Medulla oblongata (tissue), 1 donor: ENCODE results near the gene AADACL2.
"Not testable (repeated sequence)": the region's sequence is repeated elsewhere in the genome, so short reads cannot be mapped to it uniquely, and the experiment has no call there.

Source experiments
- DNase-seq: peaks from one replicate; pipeline ENCODE4 v3.0.0-alpha.2; 2015; ENCODE audit errors: extremely low spot score

AADACL2 gene, protein sequence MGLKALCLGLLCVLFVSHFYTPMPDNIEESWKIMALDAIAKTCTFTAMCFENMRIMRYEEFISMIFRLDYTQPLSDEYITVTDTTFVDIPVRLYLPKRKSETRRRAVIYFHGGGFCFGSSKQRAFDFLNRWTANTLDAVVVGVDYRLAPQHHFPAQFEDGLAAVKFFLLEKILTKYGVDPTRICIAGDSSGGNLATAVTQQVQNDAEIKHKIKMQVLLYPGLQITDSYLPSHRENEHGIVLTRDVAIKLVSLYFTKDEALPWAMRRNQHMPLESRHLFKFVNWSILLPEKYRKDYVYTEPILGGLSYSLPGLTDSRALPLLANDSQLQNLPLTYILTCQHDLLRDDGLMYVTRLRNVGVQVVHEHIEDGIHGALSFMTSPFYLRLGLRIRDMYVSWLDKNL

DNA sequence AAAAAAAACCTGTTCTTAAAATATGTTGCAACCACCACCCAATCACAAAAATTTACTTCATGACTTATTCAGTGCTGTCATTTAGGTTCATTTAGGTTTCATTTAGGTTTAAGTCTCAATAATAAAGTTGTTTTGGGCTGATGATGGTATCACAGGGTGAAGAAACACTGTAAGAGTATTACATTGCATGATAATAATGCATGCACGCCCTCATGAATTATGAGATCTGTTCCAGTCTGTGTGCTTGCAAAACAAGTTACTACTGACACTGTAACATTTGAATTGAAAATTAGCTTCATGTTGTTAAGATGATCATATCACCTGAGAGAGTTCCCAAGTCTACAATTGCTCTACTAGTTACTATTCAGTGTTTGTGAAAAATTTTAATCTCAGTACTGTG is at the start of gene AADACL2:
AADACL2 (plus strand) TSS at position 315 of the 400 bp plus-strand sequence. CDS start 109 bp downstream, outside the sequence.
- DNase-seq = no peak

DNA sequence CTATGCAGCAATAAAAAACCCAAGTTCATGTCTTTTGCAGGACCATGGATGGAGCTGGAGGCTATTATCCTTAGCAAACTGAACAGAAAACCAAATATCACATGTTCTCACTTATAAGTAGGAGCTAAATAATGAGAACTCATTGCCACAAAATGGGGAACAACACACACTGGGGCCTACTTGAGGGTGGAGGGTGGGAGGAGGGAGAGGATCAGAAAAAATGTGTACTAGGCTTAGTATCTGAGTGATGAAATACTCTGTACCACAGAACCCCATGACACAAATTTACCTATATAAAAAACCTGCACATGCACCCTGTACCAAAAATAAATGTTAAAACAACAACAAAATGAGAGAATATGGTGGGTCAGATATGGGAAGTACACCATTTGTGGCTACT is 49.6 kb upstream of the AADACL2 start:
- DNase-seq = no peak

DNA sequence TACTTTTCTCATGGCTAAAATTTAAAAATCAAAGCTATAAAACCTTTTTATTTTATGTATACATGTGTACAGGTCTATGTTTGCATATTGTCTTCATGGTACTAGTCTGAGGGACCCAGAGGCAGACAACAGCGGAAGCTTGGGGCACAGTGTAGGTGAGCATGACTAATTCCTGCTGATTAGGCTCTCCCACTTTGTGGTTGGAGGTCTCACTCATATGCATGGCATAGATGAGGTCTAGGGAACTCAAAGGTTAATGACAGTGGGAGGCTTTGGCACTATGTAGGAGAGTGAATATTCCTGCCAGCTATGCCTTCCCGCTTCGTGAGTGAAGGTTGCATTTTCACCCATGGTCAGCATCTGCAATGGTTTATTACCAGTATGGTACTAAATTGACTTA is 47.5 kb upstream of the AADACL2 start:
- no peak for DNase-seq

DNA sequence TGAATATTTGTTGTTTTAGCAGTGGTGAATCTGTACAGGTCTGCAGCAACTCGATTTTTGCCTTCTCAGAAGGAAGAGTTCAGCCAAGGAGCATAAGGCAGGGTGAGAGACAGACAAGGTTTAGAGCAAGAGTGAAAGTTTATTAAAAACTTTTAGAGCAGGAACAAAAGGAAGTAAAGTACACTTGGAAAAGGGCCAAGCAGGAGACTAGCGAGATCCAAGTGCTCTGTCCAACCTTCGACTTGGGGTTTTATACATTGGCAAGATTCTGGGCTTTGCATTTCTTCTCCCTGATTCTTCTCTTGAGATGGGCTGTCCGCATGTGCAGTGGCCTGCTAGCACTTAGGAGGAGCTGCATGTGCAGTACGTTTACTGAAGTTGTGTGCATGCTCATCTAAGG is 46.7 kb upstream of the AADACL2 start:
- no peak for DNase-seq

DNA sequence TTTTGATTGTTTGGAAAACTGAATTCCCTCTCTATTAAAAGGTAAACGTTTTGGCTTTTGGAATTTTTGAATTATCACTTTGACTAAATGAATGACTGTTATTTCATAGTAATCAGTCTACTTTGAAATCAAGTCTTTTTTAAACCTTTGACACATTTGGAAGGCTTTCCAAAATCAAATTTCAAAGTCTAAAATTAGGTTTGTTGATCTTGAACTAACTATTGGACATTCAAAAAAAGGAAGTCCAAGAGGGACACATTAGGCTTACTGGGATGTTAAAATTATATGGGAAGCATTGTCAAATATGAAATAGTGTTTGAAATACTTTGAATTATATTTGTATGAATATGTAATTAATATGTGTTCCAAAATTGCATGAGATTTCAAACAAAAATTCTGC is 45.2 kb upstream of the AADACL2 start:
- DNase-seq = no peak

DNA sequence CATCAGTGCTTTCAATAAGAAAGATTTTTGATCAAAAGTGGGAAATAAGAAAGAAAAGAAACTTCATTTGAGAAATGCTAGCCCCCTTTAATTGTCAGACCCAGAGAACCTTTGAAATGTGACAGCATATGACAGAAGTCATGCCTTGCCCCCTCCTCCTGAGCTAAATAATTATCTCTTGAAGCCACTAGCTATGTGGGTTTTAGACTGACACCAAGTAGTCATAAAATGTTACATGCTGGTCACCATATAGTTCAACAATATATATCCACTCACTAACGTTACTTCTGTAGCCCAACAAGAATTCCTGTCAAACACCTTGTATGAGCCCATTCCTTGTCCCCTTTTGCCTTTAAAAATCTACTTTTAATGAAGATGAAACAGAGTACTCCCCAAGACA is 43.1 kb upstream of the AADACL2 start:
- DNase-seq = no peak

DNA sequence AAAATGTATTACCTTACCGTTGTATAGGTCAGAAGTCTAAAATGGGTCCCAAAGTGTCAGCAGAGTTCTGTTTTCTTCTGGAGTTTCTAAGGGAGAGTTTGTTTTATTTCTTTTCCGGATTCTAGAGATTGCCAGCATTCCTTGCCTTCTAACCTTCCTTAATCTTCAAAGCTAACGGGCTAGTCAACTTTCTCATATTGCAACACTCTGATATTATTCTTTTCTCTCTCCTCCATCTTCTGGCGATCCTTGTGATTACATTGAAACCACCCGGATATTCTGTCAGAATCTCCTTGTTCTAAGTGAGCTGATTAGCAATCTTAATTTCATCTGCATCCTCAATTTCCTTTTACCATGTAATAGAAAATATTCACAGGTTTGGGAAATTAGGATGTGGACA is 36.2 kb upstream of the AADACL2 start:
- DNase-seq = no peak

DNA sequence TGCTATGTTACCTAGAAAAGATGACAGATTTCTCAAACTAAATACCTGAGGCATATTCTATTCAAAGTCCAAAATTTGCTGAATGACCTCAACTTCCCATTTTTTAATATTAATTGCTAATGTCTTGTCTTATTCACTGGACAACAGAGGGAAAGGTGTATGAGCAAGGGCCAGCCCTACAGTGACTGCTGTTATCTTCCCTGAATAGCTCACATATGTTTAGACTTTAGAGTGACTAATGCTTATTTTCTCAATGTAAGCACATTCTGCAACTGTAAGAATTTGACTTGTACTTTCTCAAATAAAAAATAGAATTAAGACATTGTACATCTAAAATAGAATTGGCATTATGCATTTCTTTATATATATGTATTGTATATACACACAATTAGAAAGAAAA is 26.5 kb upstream of the AADACL2 start:
- no peak for DNase-seq

DNA sequence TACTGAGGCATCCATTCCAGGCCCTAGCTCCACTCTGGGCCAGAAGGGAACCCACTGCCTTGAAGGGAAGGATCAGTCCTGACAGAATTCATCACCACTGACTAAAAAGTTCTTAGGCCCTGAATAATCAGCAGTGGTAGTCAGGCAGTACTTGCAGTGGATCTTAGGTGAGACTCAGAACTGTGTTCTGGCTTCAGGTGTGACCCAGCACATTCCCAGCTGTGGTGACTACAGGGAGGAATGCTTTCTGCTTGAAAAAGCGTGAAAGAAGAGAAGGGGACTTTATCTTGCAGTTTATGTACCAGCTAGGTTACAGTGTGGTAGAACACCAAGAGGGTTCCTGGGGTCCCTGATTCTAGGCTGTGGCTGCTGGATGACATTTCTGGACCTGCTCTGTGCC is 24.9 kb upstream of the AADACL2 start:
- no peak for DNase-seq

DNA sequence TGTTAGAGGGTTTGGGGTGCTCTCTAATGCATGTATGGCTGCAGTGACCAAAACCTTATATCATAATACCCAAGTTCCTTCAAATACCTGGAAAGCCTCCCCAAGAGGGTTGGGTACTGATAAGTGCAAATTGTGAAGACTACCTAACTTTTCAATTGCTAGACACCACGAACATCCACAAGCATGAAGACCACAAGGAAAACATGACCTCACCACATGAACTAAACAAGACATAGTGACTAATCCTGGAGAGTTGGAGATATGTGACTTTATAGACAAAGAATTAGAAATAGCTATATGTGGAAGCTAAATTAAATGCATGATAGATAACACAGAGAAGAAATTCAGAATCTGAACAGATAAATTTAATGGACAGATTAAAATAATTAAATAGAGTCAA is 23.9 kb upstream of the AADACL2 start:
- no peak for DNase-seq

DNA sequence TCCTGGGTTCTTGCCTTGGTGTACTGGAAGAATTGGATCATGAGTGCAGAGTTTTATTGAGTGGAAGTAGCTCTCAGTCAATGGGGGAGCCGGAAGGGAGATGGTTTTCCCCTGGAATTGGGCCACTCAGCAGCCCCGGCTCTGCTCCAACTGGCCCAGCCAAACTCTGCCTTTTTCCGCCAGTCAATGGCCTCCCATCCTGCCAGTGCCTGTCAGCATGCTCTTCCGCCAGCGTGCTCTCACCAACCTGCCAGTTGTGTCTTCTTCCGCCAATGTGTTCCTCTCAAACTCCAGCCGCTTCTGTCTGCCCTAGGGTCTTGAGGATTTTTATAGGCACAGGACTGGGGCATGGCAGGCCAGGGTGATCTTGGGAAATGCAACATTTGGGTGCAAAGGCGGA is 12.4 kb upstream of the AADACL2 start:
- DNase-seq = no peak

DNA sequence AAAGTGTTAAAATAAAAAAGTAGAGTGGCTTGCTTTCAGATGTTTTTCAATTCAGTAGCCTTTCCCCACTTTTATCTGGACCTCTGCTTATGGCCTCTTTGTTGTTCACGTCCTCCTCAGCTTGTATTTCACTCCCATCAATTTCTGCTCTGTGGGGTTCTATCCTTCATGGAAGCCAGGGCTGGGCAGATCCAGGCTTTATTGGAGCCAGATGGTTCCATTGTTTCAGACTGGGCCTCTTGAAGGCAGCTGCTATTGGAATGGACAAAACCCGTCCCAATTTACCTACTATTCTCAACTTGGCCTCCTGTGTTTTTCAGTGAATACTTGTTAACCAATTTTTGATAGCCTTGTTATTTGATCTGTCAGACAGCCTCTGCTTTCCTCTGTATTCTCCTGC is 10.9 kb upstream of the AADACL2 start:
- DNase-seq = no peak

DNA sequence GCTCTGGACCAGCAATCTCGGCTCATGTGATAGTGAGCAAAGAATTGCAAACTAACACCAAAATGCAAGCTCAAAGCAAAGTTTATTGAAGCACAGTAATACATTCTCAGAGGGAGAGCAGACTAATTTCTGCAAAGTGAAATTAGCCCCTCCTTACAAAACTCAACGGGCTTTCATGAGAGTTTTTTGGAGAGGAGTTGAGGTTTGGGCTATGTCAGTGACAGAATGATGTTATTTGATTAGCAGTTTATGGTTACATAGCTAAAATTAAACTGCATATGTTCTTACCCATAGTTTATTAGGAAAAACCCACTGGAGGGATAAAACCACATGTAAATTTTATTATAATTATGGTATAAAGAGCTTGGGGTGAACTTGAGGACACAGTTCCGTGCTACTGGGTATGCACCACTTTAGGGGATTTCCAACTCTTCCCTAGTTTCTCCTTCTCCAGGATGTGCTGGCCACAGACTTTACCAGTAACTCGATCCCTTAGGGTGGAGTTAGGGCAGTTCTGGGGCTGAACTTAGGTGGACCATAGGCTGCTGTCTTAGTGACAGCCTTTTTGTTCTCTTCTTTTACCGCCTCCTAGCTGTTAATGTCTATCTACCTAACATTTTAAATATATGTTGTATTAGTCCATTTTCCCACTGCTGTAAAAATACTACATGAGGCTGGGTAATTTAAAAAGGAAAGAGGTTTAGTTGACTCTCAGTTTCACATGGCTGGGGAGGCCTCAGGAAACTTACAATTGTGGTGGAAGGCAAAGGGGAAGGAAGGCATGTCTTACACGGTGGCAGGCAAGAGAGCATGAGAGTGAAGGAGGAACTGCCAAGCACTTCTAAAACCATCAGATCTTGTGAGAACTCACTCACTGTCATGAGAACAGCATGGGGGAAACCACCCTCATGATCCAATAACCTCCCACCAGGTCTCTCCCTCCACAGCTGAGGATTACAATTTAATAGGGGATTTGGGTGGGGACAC is 8.9 kb upstream of the AADACL2 start:
- DNase-seq = no peak

DNA sequence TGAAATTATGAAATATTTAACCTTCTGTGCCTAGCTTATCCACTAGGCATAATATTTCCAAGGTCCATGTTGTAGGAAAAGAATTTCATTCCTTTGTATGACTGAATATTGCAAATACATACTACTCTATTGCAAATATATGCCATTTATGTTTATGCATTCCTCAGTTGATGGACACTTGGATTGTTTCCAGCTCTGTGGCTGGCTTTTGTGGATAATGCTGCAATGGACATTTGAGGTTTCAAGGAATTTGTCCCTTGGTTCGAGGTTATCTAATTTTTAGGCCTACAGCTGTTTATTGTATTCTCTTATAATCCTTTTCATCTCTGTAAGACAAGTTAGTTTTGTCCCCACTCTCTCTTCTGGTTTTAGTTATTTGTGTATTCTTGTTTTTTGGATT is 7.7 kb upstream of the AADACL2 start:
- no peak for DNase-seq

DNA sequence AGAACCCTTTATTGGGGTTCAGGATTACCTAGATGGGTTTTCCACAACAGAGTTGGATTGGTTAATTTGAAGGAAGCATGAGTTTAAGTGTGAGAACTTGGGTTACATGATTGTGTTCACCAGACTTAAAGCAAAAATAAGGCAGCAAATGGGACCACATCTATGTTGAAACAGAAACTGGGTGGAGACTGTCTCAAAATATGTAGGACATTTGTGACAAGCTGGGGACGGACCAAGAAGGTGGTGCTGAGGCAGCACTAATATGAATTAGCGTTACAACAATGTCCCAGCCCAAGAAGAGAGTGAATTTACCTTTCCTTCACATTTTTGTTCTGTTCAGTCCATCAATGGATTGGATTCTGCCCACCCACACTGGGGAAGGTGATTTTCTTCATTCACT is 866 bp upstream of the AADACL2 start:
- DNase-seq = no peak

DNA sequence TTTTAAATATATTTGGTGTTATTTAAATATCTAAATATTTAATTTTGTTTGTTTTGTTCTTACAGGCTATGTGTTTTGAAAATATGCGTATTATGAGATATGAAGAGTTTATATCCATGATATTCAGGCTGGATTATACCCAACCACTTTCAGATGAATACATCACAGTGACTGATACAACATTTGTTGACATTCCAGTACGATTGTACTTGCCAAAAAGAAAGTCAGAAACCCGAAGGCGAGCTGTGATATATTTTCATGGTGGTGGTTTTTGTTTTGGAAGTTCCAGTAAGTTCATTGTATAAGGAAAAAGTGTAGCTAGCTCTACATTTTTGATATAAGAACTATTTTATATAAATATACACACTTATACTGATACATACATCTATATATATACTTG is 6.9 kb downstream of the AADACL2 start:
- no peak for DNase-seq

DNA sequence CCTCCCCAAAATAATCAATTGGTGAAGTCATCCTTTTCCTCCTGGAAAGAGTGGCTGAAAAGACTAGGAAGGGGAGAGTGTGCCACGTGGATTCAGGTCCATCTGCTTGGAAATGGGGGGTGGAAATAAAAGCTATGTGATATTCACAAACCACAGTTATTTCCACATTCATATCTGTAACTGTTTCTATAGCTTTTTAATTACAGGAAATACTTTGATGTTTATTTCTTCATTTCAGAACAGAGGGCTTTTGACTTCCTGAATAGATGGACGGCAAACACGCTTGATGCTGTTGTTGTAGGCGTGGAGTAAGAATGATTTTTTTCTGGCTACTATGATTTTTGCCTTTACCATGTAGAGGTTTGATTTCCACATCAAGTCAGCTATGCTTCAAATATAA is 10.1 kb downstream of the AADACL2 start:
- no peak for DNase-seq

DNA sequence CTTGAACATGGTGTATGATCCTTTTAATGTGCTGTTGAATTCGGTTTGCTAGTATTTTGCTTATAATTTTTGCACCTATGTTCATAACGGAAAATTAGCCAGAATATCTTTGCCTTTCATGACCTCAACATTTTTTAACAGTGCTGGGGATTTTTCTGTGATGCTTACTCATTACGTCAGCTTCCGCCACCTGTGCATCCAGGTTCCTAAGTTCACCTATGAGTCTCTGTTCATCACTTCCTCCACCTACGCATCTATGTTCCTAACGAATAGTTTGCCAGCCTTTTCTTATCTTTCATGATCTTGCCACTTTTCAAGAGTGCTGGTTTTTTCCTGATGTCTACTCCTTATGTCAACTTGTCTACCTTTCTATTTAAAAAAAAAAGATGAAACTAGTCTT is 16.5 kb downstream of the AADACL2 start:
- DNase-seq = no peak

DNA sequence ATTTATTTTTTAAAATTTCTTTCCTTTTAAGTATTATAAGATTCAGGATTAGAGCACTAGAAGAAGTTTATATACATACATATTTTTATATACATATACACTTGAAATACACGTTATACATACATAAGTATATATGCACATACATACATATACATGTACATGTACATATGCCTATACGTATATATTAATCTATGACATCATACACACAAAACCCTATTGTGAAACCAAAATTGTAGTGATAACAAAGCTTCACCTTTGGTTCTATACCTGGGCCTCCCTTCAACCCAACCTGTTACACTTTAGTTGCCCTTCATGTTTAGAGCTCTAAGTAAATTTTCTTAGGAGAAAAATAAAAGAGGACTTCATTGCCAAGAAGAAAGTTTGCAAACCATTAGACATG is 17.0 kb downstream of the AADACL2 start:
- no peak for DNase-seq

DNA sequence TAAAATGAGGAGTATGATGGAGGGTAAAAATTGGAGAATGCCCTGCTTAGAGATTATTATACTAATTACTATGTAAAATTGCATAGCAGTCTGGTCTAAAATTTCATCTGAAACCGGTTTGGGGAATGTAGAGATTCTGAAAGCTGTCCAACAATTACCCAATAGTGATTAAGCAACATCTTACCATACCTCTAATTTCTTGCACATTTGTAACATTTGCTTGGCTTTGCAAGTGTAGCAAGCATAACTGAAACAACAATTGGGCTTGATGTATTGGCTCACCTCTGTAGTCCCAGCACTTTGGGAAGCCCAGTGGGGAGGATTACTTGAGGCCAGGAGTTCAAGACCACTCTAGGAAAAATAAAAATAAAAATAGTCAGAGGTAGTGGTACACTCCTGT is 17.4 kb downstream of the AADACL2 start:
- no peak for DNase-seq

DNA sequence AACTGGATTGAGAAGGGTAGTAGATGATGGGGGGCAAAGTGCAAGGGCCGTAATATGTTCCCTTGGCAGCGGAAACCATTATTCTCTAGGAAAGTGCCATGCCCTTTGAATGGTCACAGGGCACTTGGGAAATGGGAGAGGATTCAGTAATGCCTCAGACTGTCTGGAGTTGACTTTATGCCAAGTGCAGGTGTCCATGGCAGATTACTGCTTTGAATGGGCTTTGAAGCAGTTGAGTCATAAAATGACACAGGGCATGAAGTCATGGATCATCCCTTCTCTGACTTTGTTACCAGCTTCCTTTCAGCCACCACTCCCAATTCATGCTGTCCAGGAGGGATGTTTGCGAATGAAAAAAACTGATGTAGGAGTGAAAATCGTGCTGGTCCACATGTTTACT is 20.1 kb downstream of the AADACL2 start:
- DNase-seq = no peak

DNA sequence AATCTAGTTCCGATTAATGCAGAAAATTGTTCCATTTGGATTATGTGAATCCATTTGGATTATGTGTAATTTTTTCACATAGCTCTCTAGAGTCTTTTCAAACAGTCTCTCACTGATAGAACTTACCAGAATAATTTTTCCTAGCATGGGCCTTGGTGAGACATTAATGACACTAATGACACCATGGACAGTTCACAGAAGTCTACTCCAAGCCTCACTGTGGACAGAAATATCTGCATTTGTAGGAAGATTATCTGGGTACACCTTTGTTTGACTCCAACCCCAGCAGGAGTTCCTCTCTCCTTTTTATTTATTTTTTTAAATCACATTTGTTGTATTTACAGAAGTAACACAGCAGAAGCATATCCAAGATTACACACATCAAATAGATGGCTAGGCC is 27.9 kb downstream of the AADACL2 start:
- DNase-seq = no peak

DNA sequence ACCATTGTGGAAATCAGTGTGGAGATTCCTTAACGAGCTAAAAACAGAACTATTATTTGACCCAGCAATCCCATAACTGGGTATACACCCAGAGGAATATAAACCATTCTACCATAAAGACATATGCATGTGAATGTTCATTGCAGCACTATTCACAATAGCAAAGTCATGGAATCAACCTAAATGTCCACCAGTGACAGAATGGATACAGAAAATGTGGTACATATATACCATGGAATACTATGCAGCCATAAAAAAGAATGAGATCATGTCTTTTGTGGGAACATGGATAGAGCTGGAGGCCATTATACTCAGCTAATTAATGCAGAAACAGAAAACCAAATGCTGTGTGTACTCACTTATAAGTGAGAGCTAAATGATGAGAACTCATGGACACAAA is 31.0 kb downstream of the AADACL2 start:
- DNase-seq = not testable (repeated sequence)
